ENCODE measurements around the gene NQO1. TPM values are rescaled to one million over a fixed set of nuclear protein-coding genes. Genes with fewer than 3 reads are reported as not detected.

NQO1 gene
- total and polyA plus RNA-seq, 9 of the 15 experiments (the other 6 are each of a cell fraction or from before 2014, with no cell fraction given), result 96.7 to 198 (median 122) TPM

DNA sequence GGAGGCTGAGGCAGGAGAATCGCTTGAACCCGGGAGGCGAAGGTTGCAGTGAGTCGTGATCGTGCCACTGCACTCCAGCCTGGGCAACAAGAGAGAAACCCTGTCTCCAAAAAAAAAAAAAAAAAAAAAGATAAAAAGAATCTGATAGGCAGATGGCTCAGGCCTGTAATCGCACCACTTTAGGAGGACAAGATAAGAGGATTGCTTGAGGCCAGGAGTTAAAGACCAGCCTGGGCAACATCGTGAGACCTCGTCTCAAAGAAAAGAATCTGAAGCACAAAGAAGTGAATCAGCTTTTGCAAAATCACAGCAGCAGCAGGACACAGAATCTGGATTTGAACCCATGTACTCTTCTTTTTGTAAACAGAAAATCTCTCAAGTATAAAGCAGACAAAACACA, 20.8 kb upstream of the NQO1 start (continued):
- TF ChIP-seq, protein P1, sequence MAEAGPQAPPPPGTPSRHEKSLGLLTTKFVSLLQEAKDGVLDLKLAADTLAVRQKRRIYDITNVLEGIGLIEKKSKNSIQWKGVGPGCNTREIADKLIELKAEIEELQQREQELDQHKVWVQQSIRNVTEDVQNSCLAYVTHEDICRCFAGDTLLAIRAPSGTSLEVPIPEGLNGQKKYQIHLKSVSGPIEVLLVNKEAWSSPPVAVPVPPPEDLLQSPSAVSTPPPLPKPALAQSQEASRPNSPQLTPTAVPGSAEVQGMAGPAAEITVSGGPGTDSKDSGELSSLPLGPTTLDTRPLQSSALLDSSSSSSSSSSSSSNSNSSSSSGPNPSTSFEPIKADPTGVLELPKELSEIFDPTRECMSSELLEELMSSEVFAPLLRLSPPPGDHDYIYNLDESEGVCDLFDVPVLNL (CRISPR knock-in tag; IDR thresholded peaks at IDR 0.05; ENCODE audit: low read depth), result no peak
- TF ChIP-seq NFIC (IDR thresholded peaks at IDR 0.05) (no peak), SRSF3 (IDR thresholded peaks at IDR 0.05; ENCODE audit: insufficient read depth, low read length) (no peak), MAFK (IDR thresholded peaks at IDR 0.05; ENCODE audit: low read length) (no peak)

DNA sequence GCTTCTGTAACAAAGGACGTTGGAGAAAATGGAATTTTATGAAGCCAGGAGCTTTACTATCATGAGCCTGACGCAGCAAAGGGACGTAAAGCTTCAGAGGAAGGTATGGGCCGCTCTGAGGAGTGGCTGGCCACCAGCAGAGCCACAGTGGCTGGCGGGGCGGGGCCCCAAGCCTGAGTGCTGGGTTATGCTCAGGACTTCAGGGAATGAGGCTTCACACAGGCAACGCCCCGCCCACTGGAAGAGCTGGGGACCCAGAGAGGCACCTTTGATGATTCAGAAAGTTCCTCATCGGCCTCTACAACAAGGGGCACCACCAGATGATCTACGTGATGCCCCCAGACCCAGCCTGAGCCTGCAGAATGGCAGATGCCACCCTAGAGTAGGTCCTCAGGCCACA, 19.6 kb upstream of the NQO1 start:
- no peak overlapping the region for H3K4me2 ChIP-seq (ENCODE audit: insufficient read depth, low read length)
- no peak for DNase-seq (ENCODE audit: extremely low read depth in 1 of 4, low spot score in 3 of 4)
- in situ Hi-C loops (cut with MboI), result no loop called here
- H3K79me2 ChIP-seq (ENCODE audit: control insufficient read depth, insufficient read depth, low read length), result peaks cover 30% of the 10 kb centered on the region
- H3K36me3 ChIP-seq (ENCODE audit: control insufficient read depth, insufficient read depth, low read length), result peaks cover 98% of the 10 kb centered on the region
- no peaks in the 10 kb centered on the region for H3K9me1 ChIP-seq (ENCODE audit: control insufficient read depth, insufficient read depth, low read length)
- no peak for FAIRE-seq
- BruUV-seq (replicated peaks), result no TSS peak
- WGBS (ENCODE audit: insufficient coverage, low coverage, missing lambda C conversion rate), result 88% methylated on average over 10 of the region's 10 CpGs
- H3K4me1 ChIP-seq (replicated peaks in 1 of 2; ENCODE audit: control insufficient read depth in 2 of 2, insufficient read depth in 2 of 2, low read length in 2 of 2), result 0 out of 5 replicates have a peak, but pooled peaks cover 0 to 3% of the 10 kb centered on the region in 2 experiments
- no peak overlapping the region for H2AFZ ChIP-seq (ENCODE audit: low read depth, low read length)
- no peak overlapping the region for H3K27ac ChIP-seq (ENCODE audit: extremely low read depth, low read depth, low read length)
- POLR2A ChIA-PET, result interaction anchor here (1.4 to 3.7 kb wide), 2 partner anchors 8 to 20 kb away, joined by 9 to 19 read pairs; partner anchors contain the start of genes NOB1 and NQO1
- no peak overlapping the region for H3K9ac ChIP-seq (ENCODE audit: insufficient read depth in 1 of 2, low read depth in 2 of 2, low read length in 2 of 2)
- ATAC-seq, result no peak
- TF ChIP-seq, protein P2, sequence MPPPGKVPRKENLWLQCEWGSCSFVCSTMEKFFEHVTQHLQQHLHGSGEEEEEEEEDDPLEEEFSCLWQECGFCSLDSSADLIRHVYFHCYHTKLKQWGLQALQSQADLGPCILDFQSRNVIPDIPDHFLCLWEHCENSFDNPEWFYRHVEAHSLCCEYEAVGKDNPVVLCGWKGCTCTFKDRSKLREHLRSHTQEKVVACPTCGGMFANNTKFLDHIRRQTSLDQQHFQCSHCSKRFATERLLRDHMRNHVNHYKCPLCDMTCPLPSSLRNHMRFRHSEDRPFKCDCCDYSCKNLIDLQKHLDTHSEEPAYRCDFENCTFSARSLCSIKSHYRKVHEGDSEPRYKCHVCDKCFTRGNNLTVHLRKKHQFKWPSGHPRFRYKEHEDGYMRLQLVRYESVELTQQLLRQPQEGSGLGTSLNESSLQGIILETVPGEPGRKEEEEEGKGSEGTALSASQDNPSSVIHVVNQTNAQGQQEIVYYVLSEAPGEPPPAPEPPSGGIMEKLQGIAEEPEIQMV (tag; conservative IDR thresholded peaks at IDR 0.05; ENCODE audit: low read depth), result no peak
- TF ChIP-seq EWSR1 (IDR thresholded peaks at IDR 0.05; ENCODE audit: borderline replicate concordance, low read depth, partially characterized antibody) (no peak), ZNF778 (CRISPR knock-in tag; IDR thresholded peaks at IDR 0.05) (no peak), RBFOX2 (IDR thresholded peaks at IDR 0.05; ENCODE audit: low read depth, low read length) (peak; percentile 54), XRCC5 (IDR thresholded peaks at IDR 0.05; ENCODE audit: low read depth, low read length) (no peak), POLR2G (IDR thresholded peaks at IDR 0.05; ENCODE audit: low read depth, low read length) (peak; percentile 34; the same call in 1 of the 2 replicates), ZNF175 (CRISPR knock-in tag; IDR thresholded peaks at IDR 0.05; ENCODE audit: low read depth) (no peak), SPI1 (IDR thresholded peaks at IDR 0.05; ENCODE audit: borderline replicate concordance, low read depth, low read length) (no peak), LEF1 (IDR thresholded peaks at IDR 0.05) (no peak)
- H3K4me3 ChIP-seq, result no peak overlapping the region
- H4K20me1 ChIP-seq (replicated peaks; ENCODE audit: control insufficient read depth, insufficient read depth, low read length), result no peaks in the 10 kb centered on the region; the same call in 1 of the 2 replicates
- no peaks in the 10 kb centered on the region for H3K9me3 ChIP-seq (replicated peaks; ENCODE audit: control insufficient read depth, insufficient read depth, low read depth, low read length)
- intact Hi-C loops (cut with micrococcal nuclease), result no loop called here
- no peaks in the 10 kb centered on the region for H3K27me3 ChIP-seq (ENCODE audit: control insufficient read depth in 2 of 2, insufficient read depth in 2 of 2, low read length in 2 of 2)
- CTCF ChIA-PET (ENCODE audit: low intra/inter-chr PET ratio), result no interaction called here

All from K562 (cell line).